CD14-positive monocyte (primary cell): Measurements from ENCODE around the gene ALS2CL. TPM values are rescaled to one million over a fixed set of nuclear protein-coding genes. Genes with fewer than 3 reads are reported as not detected.

Source experiments
- DNase-seq, 3 donors: peaks; one replicate each; pipeline ENCODE4 v3.0.0-alpha.2; 2011 to 2022
- H2AFZ ChIP-seq: 2 replicates; pipeline ENCODE4 v1.6.0; 2012; ENCODE audit warnings: mild to moderate bottlenecking, low read depth, low read length, inconsistent platforms; ENCODE audit not compliant: insufficient read depth, poor library complexity, severe bottlenecking
- H3K27ac ChIP-seq, 2 donors: 1 replicate in 1 of 2; 2 replicates in 1 of 2; pipeline ENCODE4 v1.5.1; 2012 to 2013; ENCODE audit warnings: low read length in 2 of 2, control low read depth in 1 of 2, inconsistent platforms in 1 of 2, low read depth in 1 of 2, mild to moderate bottlenecking in 1 of 2
- H3K27me3 ChIP-seq, 2 donors: one replicate each; pipeline versions ENCODE4 v1.6.0 to v1.6.1; 2011 to 2013; ENCODE audit warnings: low read length in 2 of 2; ENCODE audit not compliant: control insufficient read depth in 2 of 2, insufficient read depth in 2 of 2
- H3K36me3 ChIP-seq, 2 donors: replicated peaks in 1 of 2; 1 replicate in 1 of 2; 2 replicates in 1 of 2; pipeline versions ENCODE4 v1.5.1 to v1.6.1; 2012 to 2013; ENCODE audit warnings: low read length in 2 of 2, control low read depth in 1 of 2, inconsistent platforms in 1 of 2, mild to moderate bottlenecking in 1 of 2; ENCODE audit not compliant: insufficient read depth in 2 of 2, control insufficient read depth in 1 of 2
- H3K4me1 ChIP-seq, 2 donors: 1 replicate in 1 of 2; 2 replicates in 1 of 2; pipeline versions ENCODE4 v1.5.1 to v1.6.1; 2012 to 2013; ENCODE audit warnings: low read length in 2 of 2, control low read depth in 1 of 2, inconsistent platforms in 1 of 2, mild to moderate bottlenecking in 1 of 2, moderate library complexity in 1 of 2; ENCODE audit not compliant: insufficient read depth in 2 of 2, control insufficient read depth in 1 of 2
- H3K4me2 ChIP-seq: replicated peaks from 2 replicates; pipeline ENCODE3; 2012; ENCODE audit warnings: low read length, moderate library complexity, mild to moderate bottlenecking; ENCODE audit not compliant: poor library complexity, severe bottlenecking; ENCODE audit errors: extremely low read depth
- H3K4me3 ChIP-seq, 3 experiments: fragments of 200-600 bp in 1 of 3; sonication (generic) in 1 of 3; replicated peaks in 1 of 3; 1 replicate in 2 of 3; 2 replicates in 1 of 3; pipeline ENCODE4 v1.5.1; 2011 to 2013; ENCODE audit warnings: low read length in 3 of 3, mild to moderate bottlenecking in 3 of 3, control low read depth in 2 of 3, low read depth in 2 of 3, inconsistent platforms in 1 of 3, moderate library complexity in 1 of 3
- H3K79me2 ChIP-seq: 2 replicates; pipeline ENCODE4 v1.6.0; 2012; ENCODE audit warnings: mild to moderate bottlenecking, control low read depth, inconsistent platforms, low read length, moderate library complexity; ENCODE audit not compliant: insufficient read depth
- H3K9ac ChIP-seq: 2 replicates; pipeline ENCODE4 v1.6.0; 2017; ENCODE audit warnings: low read length, mild to moderate bottlenecking; ENCODE audit not compliant: insufficient read depth, poor library complexity, severe bottlenecking
- H3K9me3 ChIP-seq, 2 donors: replicated peaks in 1 of 2; 1 replicate in 1 of 2; 2 replicates in 1 of 2; pipeline versions ENCODE4 v1.5.1 to v1.6.1; 2012 to 2013; ENCODE audit warnings: low read length in 2 of 2, control low read depth in 1 of 2; ENCODE audit not compliant: control insufficient read depth in 1 of 2, insufficient read depth in 1 of 2
- H4K20me1 ChIP-seq: 2 replicates; pipeline ENCODE4 v1.6.0; 2012; ENCODE audit warnings: mild to moderate bottlenecking, low read length, control low read depth, moderate library complexity; ENCODE audit not compliant: insufficient read depth
- H3K27ac Mint-ChIP-seq, 7 donors: one replicate each; pipeline ENCODE4 v1.8.0; 2020; ENCODE audit warnings: mild to moderate bottlenecking in 7 of 7, mixed read lengths in 7 of 7, moderate library complexity in 6 of 7, inconsistent platforms in 2 of 7
- H3K27me3 Mint-ChIP-seq, 3 donors: one replicate each; pipeline ENCODE4 v1.8.0; 2021 to 2022; ENCODE audit warnings: low read depth in 3 of 3, mild to moderate bottlenecking in 3 of 3, mixed read lengths in 3 of 3, moderate library complexity in 3 of 3, inconsistent platforms in 1 of 3
- H3K36me3 Mint-ChIP-seq, 2 donors: one replicate each; pipeline ENCODE4 v1.8.0; 2020; ENCODE audit warnings: mixed read lengths in 2 of 2, inconsistent platforms in 1 of 2, mild to moderate bottlenecking in 1 of 2
- H3K4me1 Mint-ChIP-seq: one replicate; pipeline ENCODE4 v1.8.0; 2020; ENCODE audit warnings: mild to moderate bottlenecking, mixed read lengths
- H3K4me3 Mint-ChIP-seq, 2 donors: one replicate each; pipeline ENCODE4 v1.8.0; 2020; ENCODE audit warnings: mild to moderate bottlenecking in 2 of 2, mixed read lengths in 2 of 2, moderate library complexity in 1 of 2
- H3K9me3 Mint-ChIP-seq, 7 donors: one replicate each; pipeline ENCODE4 v1.8.0; 2020 to 2022; ENCODE audit warnings: mixed read lengths in 7 of 7, mild to moderate bottlenecking in 6 of 7, moderate library complexity in 6 of 7, inconsistent platforms in 2 of 7
- CTCF ChIP-seq: fragments of 200-600 bp; IDR thresholded peaks from one replicate; pipeline ENCODE4 v1.8.0; 2022; ENCODE audit warnings: antibody characterized with exemption, mild to moderate bottlenecking
- WGBS: methylation state at CpG from one replicate; pipeline ENCODE4 v1.1.5; 2013; ENCODE audit warnings: missing lambda C conversion rate; ENCODE audit not compliant: insufficient coverage; 5-methylcytosine and 5-hydroxymethylcytosine counted together
- intact Hi-C, 2 donors: fragments of 100-400 bp; cut with micrococcal nuclease; formaldehyde crosslinking; loops; one replicate each; pipeline versions ENCODE4 v1.15.0 to v1.15.1; 2023
- polyA plus RNA-seq, 3 donors: library from polyadenylated mRNA; depleted of rRNA in 1 of 3; unstranded in 2 of 3; stranded (reverse) in 1 of 3; fragments of 300-500 nt in 2 of 3; fragments of >200 nt in 1 of 3; fragmentation: Illumina TruSeq in 2 of 3; gene quantifications; 1 replicate in 2 of 3; 2 replicates in 1 of 3; pipeline ENCODE4 v1.2.3, GENCODE V29; 2012 to 2021
- small RNA-seq: library from RNA; depleted of rRNA; stranded (forward); fragments of <200 nt; gene quantifications from one replicate; pipeline ENCODE3, GENCODE V24; 2012; ENCODE audit warnings: low read depth; ENCODE audit not compliant: insufficient read length

Gene ALS2CL
- polyA plus RNA-seq, 3 donors, result 0.38 to 5.7 (median 0.55) TPM

- Histone ChIP-seq H3K9me3 (no peaks in the 10 kb centered on the region), H3K9ac (no peak overlapping the region), H4K20me1 (no peaks in the 10 kb centered on the region), H3K4me3 (no peak overlapping the region), H3K4me1 (peaks cover under 1% of the 10 kb centered on the region in 2 donors), H3K27ac (no peak overlapping the region), H2AFZ (no peak overlapping the region), H3K79me2 (no peaks in the 10 kb centered on the region), H3K36me3 (no peaks in the 10 kb centered on the region), H3K27me3 (peaks cover 3% of the 10 kb centered on the region in 2 donors), H3K4me2 (no peak overlapping the region)
- Mint-ChIP-seq H3K27ac (no peak overlapping the region), H3K27me3 (peaks cover 6 to 27% (median 26%) of the 10 kb centered on the region in 3 donors), H3K4me3 (no peak overlapping the region), H3K36me3 (no peaks in the 10 kb centered on the region), H3K9me3 (peaks cover 0 to 6% (median 0%) of the 10 kb centered on the region in 7 donors), H3K4me1 (peaks cover 4% of the 10 kb centered on the region)
- no CpG with 5 or more reads among the region's 2 CpGs for WGBS
- no peak for DNase-seq
- no peak for TF ChIP-seq CTCF
- intact Hi-C loops, result loop anchor here in 1 of 2 donors (5.0 kb wide), 1 partner anchor 132 kb away; no protein-coding TSS in a partner anchor
Measured at GRCh38 chr3:46624533-46624932, 68.9 kb downstream of the ALS2CL start.

DNA sequence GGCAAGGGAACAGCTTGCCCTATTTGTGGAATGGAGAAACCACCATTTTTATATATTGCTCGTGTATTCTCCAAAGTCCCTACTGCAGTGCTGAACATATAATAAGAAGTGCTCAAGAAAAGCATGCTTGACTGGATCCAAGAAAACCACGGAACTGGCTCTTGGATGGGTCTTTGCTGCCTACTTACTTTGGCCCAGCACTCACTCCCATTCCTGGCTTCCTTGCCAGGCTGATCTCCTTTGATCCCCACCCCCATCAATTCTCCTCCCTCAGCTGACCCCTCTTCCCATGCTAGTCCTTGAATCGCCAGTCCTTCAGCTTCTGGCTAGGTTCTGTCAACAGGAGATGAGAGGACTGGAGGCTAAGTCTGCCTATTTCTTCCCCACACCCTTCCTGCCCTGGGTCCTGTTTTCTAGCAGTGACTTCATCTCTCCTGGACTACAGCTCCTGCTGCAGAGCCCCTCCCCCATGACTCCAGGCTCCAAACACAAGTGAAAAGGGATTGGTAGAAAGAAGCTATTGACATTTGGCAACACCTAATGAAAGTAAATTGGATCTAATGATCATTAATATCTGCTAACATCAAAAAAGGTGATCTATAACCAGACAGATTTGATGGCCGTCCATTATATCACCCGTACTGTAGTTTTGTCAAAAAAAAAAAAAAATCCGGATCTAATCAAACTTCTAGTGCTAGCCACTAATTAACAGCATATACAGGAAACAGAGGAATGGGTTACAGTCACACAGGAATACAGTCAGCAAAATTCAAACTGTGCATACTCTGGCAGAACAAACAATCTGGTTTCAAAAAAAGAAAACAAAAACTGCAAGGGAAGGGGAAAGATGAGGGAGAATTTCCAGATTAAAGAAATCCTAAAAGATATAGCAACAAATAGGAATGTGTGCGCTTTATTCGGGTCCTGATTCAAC is 73.4 kb downstream of the ALS2CL start:
- no peak overlapping the region for H2AFZ ChIP-seq
- H3K9me3 ChIP-seq, result no peaks in the 10 kb centered on the region
- no peak overlapping the region for H3K9ac ChIP-seq
- Mint-ChIP-seq H3K4me1 (no peaks in the 10 kb centered on the region), H3K4me3 (no peak overlapping the region), H3K27ac (no peak overlapping the region), H3K9me3 (peaks cover 0 to 6% (median 0%) of the 10 kb centered on the region in 7 donors), H3K27me3 (peaks cover 14 to 39% (median 30%) of the 10 kb centered on the region in 3 donors), H3K36me3 (no peaks in the 10 kb centered on the region)
- H3K36me3 ChIP-seq, result no peaks in the 10 kb centered on the region
- H3K4me1 ChIP-seq, result no peaks in the 10 kb centered on the region
- H3K79me2 ChIP-seq, result no peaks in the 10 kb centered on the region
- 100% methylated on average over 1 of the region's 8 CpGs for WGBS
- no peak for DNase-seq
- H3K27me3 ChIP-seq, result peaks cover 3 to 5% of the 10 kb centered on the region in 2 donors
- H3K4me2 ChIP-seq, result no peak overlapping the region
- TF ChIP-seq CTCF, result no peak
- no peaks in the 10 kb centered on the region for H4K20me1 ChIP-seq
- no peak overlapping the region for H3K4me3 ChIP-seq
- no peak overlapping the region for H3K27ac ChIP-seq
- intact Hi-C loops, result loop anchor here in 1 of 2 donors (5.0 kb wide), 1 partner anchor 128 kb away; no protein-coding TSS in a partner anchor

Small RNAs within 50 kb of the gene (small RNA-seq; reads per million reads assigned to genes)
- not detected for gene RF00591

Other genes starting within 250 kb of the ALS2CL start
- not detected for gene LTF, start 228.8 kb downstream of the ALS2CL start, polyA plus RNA-seq
- not detected for gene RTP3, start 195.7 kb downstream of the ALS2CL start, polyA plus RNA-seq
- not detected for gene LRRC2, start 127.4 kb downstream of the ALS2CL start, polyA plus RNA-seq
- not detected for gene FAM240A, start 81.2 kb downstream of the ALS2CL start, polyA plus RNA-seq
- not detected for gene TMIE, start 7.7 kb upstream of the ALS2CL start, polyA plus RNA-seq
- not detected for gene PRSS50, start 24.2 kb upstream of the ALS2CL start, polyA plus RNA-seq
- not detected for gene MYL3, start 169.8 kb upstream of the ALS2CL start, polyA plus RNA-seq
- not detected for gene PTH1R, start 184.0 kb upstream of the ALS2CL start, polyA plus RNA-seq